Endothelial cell of umbilical vein (primary cell): ENCODE results near the gene SSNA1. TPM values are rescaled to one million over a fixed set of nuclear protein-coding genes. Genes with fewer than 3 reads are reported as not detected.

Experiments
- BruUV-seq: library from RNA; stranded (reverse); fragments of 400-500 nt; replicated peaks from 2 replicates; lab custom pipeline; 2021; lab: Mats Ljungman, UMichigan
- CTCF ChIA-PET: fragments of 300-600, 350-600 bp; sonication (Branson Sonifier 250); formaldehyde crosslinking; loops from one replicate; lab custom pipeline; 2021; ENCODE audit warnings: antibody characterized with exemption, inconsistent platforms; lab: Charles Lee
- POLR2A ChIA-PET: fragments of 300-600, 350-600 bp; sonication (Branson Sonifier 250); formaldehyde crosslinking; loops from one replicate; lab custom pipeline; 2021; ENCODE audit warnings: antibody characterized with exemption, inconsistent platforms; lab: Charles Lee
- DNase-seq: peaks from one replicate; pipeline ENCODE4 v3.0.0-alpha.2; 2011; ENCODE audit warnings: low read depth, low spot score
- FAIRE-seq: peaks from 2 replicates; lab custom pipeline; 2011; peaks lifted over from hg19 to GRCh38; lab: Jason Lieb, UNC
- H2AFZ ChIP-seq: 2 replicates; pipeline ENCODE4 v1.6.0; 2012; ENCODE audit warnings: low read depth, low read length, control low read depth, inconsistent platforms
- H3K27ac ChIP-seq: 2 replicates; pipeline ENCODE4 v1.5.1; 2011; ENCODE audit warnings: low read depth, mild to moderate bottlenecking, control low read depth, low read length, moderate library complexity; ENCODE audit not compliant: insufficient read depth
- H3K27me3 ChIP-seq, 2 experiments: 2 replicates each; pipeline versions ENCODE4 v1.6.0 to v1.6.1; 2011; ENCODE audit warnings: low read length in 2 of 2, mixed read lengths in 1 of 2; ENCODE audit not compliant: control insufficient read depth in 2 of 2, insufficient read depth in 2 of 2
- H3K36me3 ChIP-seq, 2 experiments: 2 replicates in 1 of 2; 3 replicates in 1 of 2; pipeline ENCODE4 v1.5.1; 2011; ENCODE audit warnings: low read length in 2 of 2, mild to moderate bottlenecking in 1 of 2, moderate library complexity in 1 of 2; ENCODE audit not compliant: control insufficient read depth in 2 of 2, insufficient read depth in 2 of 2; ENCODE audit errors: extremely low read depth in 1 of 2
- H3K4me1 ChIP-seq: 3 replicates; pipeline ENCODE4 v1.5.1; 2011; ENCODE audit warnings: mild to moderate bottlenecking, low read length; ENCODE audit not compliant: control insufficient read depth, insufficient read depth; ENCODE audit errors: extremely low read depth
- H3K4me2 ChIP-seq: 2 replicates; pipeline ENCODE4 v1.6.1; 2011; ENCODE audit warnings: low read length, control low read depth, mixed read lengths; ENCODE audit not compliant: insufficient read depth
- H3K4me3 ChIP-seq, 3 experiments: fragments of 200-600 bp in 1 of 3; sonication (generic), shearing (Covaris generic) in 1 of 3; replicated peaks in 1 of 3; 2 replicates each; pipeline ENCODE4 v1.5.1; 2011 to 2016; ENCODE audit warnings: control low read depth in 3 of 3, low read length in 3 of 3, mild to moderate bottlenecking in 2 of 3, inconsistent platforms in 1 of 3, low read depth in 1 of 3, moderate library complexity in 1 of 3; ENCODE audit not compliant: insufficient read depth in 1 of 3
- H3K79me2 ChIP-seq: 2 replicates; pipeline ENCODE4 v1.6.0; 2012; ENCODE audit warnings: low read length, inconsistent platforms; ENCODE audit not compliant: control insufficient read depth, insufficient read depth
- H3K9ac ChIP-seq: replicated peaks from 2 replicates; pipeline ENCODE3; 2011; ENCODE audit warnings: low read length, control low read depth; ENCODE audit not compliant: insufficient read depth; ENCODE audit errors: extremely low read depth
- H3K9me1 ChIP-seq: replicated peaks from 3 replicates; pipeline ENCODE4 v1.6.0; 2011; ENCODE audit warnings: mild to moderate bottlenecking, low read length; ENCODE audit not compliant: control insufficient read depth, insufficient read depth; ENCODE audit errors: extremely low read depth
- H3K9me3 ChIP-seq: replicated peaks from 2 replicates; pipeline ENCODE4 v1.5.1; 2012; ENCODE audit warnings: low read length, inconsistent platforms; ENCODE audit not compliant: control insufficient read depth, insufficient read depth
- H4K20me1 ChIP-seq: replicated peaks from 2 replicates; pipeline ENCODE3; 2011; ENCODE audit warnings: mild to moderate bottlenecking, low read length; ENCODE audit not compliant: control insufficient read depth, insufficient read depth; ENCODE audit errors: extremely low read depth
- CTCF ChIP-seq, 2 donors: IDR thresholded peaks; 1 replicate in 1 of 2; 2 replicates in 1 of 2; pipeline ENCODE4 v1.5.1; 2011; ENCODE audit warnings: low read length in 2 of 2, mild to moderate bottlenecking in 2 of 2, moderate library complexity in 2 of 2, control low read depth in 1 of 2, inconsistent platforms in 1 of 2, low read depth in 1 of 2; ENCODE audit not compliant: insufficient read depth in 1 of 2; ENCODE audit errors: extremely low read depth in 1 of 2
- EZH2 ChIP-seq: IDR thresholded peaks from 2 replicates; pipeline ENCODE4 v1.6.1; 2012; ENCODE audit warnings: borderline replicate concordance, low read depth, mild to moderate bottlenecking, moderate library complexity, low read length, inconsistent platforms; ENCODE audit not compliant: severe bottlenecking
- FOS ChIP-seq: IDR thresholded peaks from 2 replicates; pipeline ENCODE4 v1.6.1; 2011; ENCODE audit warnings: mild to moderate bottlenecking, low read length, moderate library complexity, borderline replicate concordance; ENCODE audit not compliant: insufficient read depth
- GATA2 ChIP-seq: IDR thresholded peaks from 2 replicates; pipeline ENCODE4 v1.7.0; 2011; ENCODE audit warnings: low read depth, mild to moderate bottlenecking, moderate library complexity, mixed read lengths, low read length; ENCODE audit not compliant: insufficient read length, insufficient read depth
- JUN ChIP-seq: IDR thresholded peaks from 2 replicates; pipeline ENCODE4 v1.6.1; 2011; ENCODE audit warnings: borderline replicate concordance, low read depth; ENCODE audit not compliant: insufficient read length, insufficient read depth
- MAX ChIP-seq: IDR thresholded peaks from 2 replicates; pipeline ENCODE4 v1.6.1; 2011; ENCODE audit not compliant: insufficient read depth, insufficient read length
- MYC ChIP-seq: IDR thresholded peaks from one replicate; pipeline ENCODE4 v1.6.1; 2011; ENCODE audit warnings: mild to moderate bottlenecking, low read depth, low read length
- POLR2A ChIP-seq: IDR thresholded peaks from 2 replicates; pipeline ENCODE4 v1.6.1; 2012; ENCODE audit warnings: low read depth, mild to moderate bottlenecking, control low read depth, low read length
- POLR2AphosphoS5 ChIP-seq: IDR thresholded peaks from 2 replicates; pipeline ENCODE4 v1.6.1; 2012; ENCODE audit warnings: low read depth, mild to moderate bottlenecking, control low read depth, low read length, moderate library complexity; ENCODE audit not compliant: insufficient read depth
- dilution Hi-C: fragments of 300-500 bp; cut with MboI; formaldehyde crosslinking; loops from one replicate; pipeline ENCODE4 v1.15.0; 2019; ENCODE audit warnings: low sequenced_read_pairs; ENCODE audit not compliant: extremely low pct_ligation_motif_present
- intact Hi-C: fragments of 100-400 bp; cut with micrococcal nuclease; formaldehyde crosslinking; loops from one replicate; pipeline ENCODE4 v1.10.0; 2022
- polyA plus RNA-seq, 4 experiments: library from polyadenylated mRNA; depleted of rRNA in 3 of 4; stranded (reverse) in 3 of 4; unstranded in 1 of 4; fragments of >200 nt; gene quantifications; 2 replicates each; pipeline versions ENCODE4 v1.2.1 to v1.2.3, GENCODE V29; 2011 to 2012; ENCODE audit warnings: missing spikeins in 1 of 4
- total RNA-seq: library from RNA; stranded (reverse); gene quantifications from 2 replicates; pipeline ENCODE4 v1.2.3, GENCODE V29; 2021

Gene SSNA1
- total and polyA plus RNA-seq, 2 donors (not counting 3 experiments of a cell fraction or from before 2014, with no cell fraction given) = 89.0 to 146 TPM

GRCh38 chr9:137170486-137171148, 17.9 kb upstream of the SSNA1 start:
- dilution Hi-C loops = no loop called here
- FAIRE-seq (no peak), DNase-seq (no peak)
- Histone ChIP-seq H3K27ac (no peak overlapping the region), H3K9me3 (no peaks in the 10 kb centered on the region), H3K79me2 (no peaks in the 10 kb centered on the region), H4K20me1 (no peaks in the 10 kb centered on the region), H3K4me2 (no peak overlapping the region), H2AFZ (no peak overlapping the region), H3K36me3 (no peaks in the 10 kb centered on the region), H3K27me3 (peaks cover 23 to 29% of the 10 kb centered on the region in 2 experiments), H3K4me3 (no peak overlapping the region), H3K4me1 (no peaks in the 10 kb centered on the region), H3K9me1 (no peaks in the 10 kb centered on the region), H3K9ac (no peak overlapping the region)
- ChIA-PET CTCF (interaction anchor here (1.2 kb wide), 1 partner anchor 8 kb away, joined by 4 read pairs; no protein-coding TSS in a partner anchor), POLR2A (no interaction called here)
- no TSS peak for BruUV-seq
- intact Hi-C loops = no loop called here
- TF ChIP-seq CTCF (IDR thresholded peaks at IDR 0.05; ENCODE audit: extremely low read depth in 1 of 2, insufficient read depth in 1 of 2, low read depth in 1 of 2, low read length in 2 of 2) (no peak), MAX (no peak), MYC (no peak), POLR2AphosphoS5 (no peak), GATA2 (no peak), FOS (no peak), JUN (no peak), POLR2A (no peak), EZH2 (no peak)
